Dermis lymphatic vessel endothelial cell (primary cell): ENCODE data around the gene ADIPOR1. TPM values are rescaled to one million over a fixed set of nuclear protein-coding genes. Genes with fewer than 3 reads are reported as not detected.

Experiments
- total RNA-seq: library from RNA; depleted of rRNA; stranded (reverse); fragments of >200 nt; gene quantifications from 2 replicates; pipeline ENCODE4 v1.2.1, GENCODE V29; 2014

The ADIPOR1 gene
- total RNA-seq: 88.4 and 117 TPM in 2 replicates

GRCh38 chr1:202957733-202958543 is at the start of gene ADIPOR1:
TSS of gene ADIPOR1 (minus strand) at chr1:202958312. CDS start at chr1:202951070, 7,242 bp downstream.

GRCh38 chr1:203006948-203007871 is 49.1 kb upstream of the ADIPOR1 start, which contains the start of gene TMEM183A:
TSS of gene TMEM183A (plus strand) at chr1:203007374. CDS start at chr1:203007466, 92 bp downstream.

GRCh38 chr1:202926581-202927491 is 31.3 kb downstream of the ADIPOR1 start, which contains the start of gene KLHL12:
TSS of gene KLHL12 (minus strand) at chr1:202927234. CDS start at chr1:202925162, 2,072 bp downstream.

Other genes starting within 250 kb of the ADIPOR1 start
- gene SYT2, start 247.9 kb downstream of the ADIPOR1 start, total RNA-seq: not detected in 2 replicates
- 50.5 and 72.0 TPM in 2 replicates for gene KDM5B, start 149.9 kb downstream of the ADIPOR1 start, total RNA-seq
- gene PCAT6, start 147.4 kb downstream of the ADIPOR1 start, total RNA-seq: 0.22 TPM in 1 of 2 replicates, not detected in the other
- gene RABIF, start 69.2 kb downstream of the ADIPOR1 start, total RNA-seq: 9.0 and 12.0 TPM in 2 replicates
- gene KLHL12, start 31.1 kb downstream of the ADIPOR1 start, total RNA-seq: 21.6 and 27.1 TPM in 2 replicates
- 31.3 and 37.7 TPM in 2 replicates for gene CYB5R1, start 8.9 kb upstream of the ADIPOR1 start, total RNA-seq
- gene TMEM183A, start 49.1 kb upstream of the ADIPOR1 start, total RNA-seq: 63.6 and 81.1 TPM in 2 replicates
- gene PPFIA4, start 68.2 kb upstream of the ADIPOR1 start, total RNA-seq: 0.11 and 0.17 TPM in 2 replicates
- gene MYOG, start 127.7 kb upstream of the ADIPOR1 start, total RNA-seq: not detected in 2 replicates
- gene ADORA1, start 169.4 kb upstream of the ADIPOR1 start, total RNA-seq: not detected in 2 replicates
- not detected in 2 replicates for gene MYBPH, start 217.5 kb upstream of the ADIPOR1 start, total RNA-seq
- gene CHI3L1, start 228.4 kb upstream of the ADIPOR1 start, total RNA-seq: not detected in 2 replicates